GM21737 (cell line): ENCODE data around the gene SLC18A3.

Experiments used
- ATAC-seq: cut with Tn5 transposase; IDR thresholded peaks from one replicate; pipeline ENCODE4 v1.9.1; 2021; ENCODE audit warnings: mild to moderate bottlenecking, moderate library complexity; ENCODE audit not compliant: unreplicated experiment

Gene SLC18A3

GRCh38 chr10:49649936-49650723, 40.0 kb downstream of the SLC18A3 start:
- ATAC-seq: no peak

GRCh38 chr10:49650724-49651034, 40.6 kb downstream of the SLC18A3 start:
- no peak for ATAC-seq

- ATAC-seq: no peak
Measured at GRCh38 chr10:49651039-49651835, 41.1 kb downstream of the SLC18A3 start.

GRCh38 chr10:49651917-49652316, 41.8 kb downstream of the SLC18A3 start:
- ATAC-seq: no peak

- ATAC-seq: no peak
Measured at GRCh38 chr10:49652421-49653272, 42.5 kb downstream of the SLC18A3 start.

- ATAC-seq: no peak
Measured at GRCh38 chr10:49653273-49653929, 43.3 kb downstream of the SLC18A3 start.

GRCh38 chr10:49654036-49654693, 44.1 kb downstream of the SLC18A3 start:
- no peak for ATAC-seq

- no peak for ATAC-seq
Measured at GRCh38 chr10:49655099-49655498, 45.0 kb downstream of the SLC18A3 start.

- ATAC-seq: no peak
Measured at GRCh38 chr10:49656845-49657493, 46.9 kb downstream of the SLC18A3 start.

GRCh38 chr10:49657606-49658005, 47.5 kb downstream of the SLC18A3 start:
- ATAC-seq: no peak

- ATAC-seq: no peak
Measured at GRCh38 chr10:49661140-49661856, 51.2 kb downstream of the SLC18A3 start.
